LNCAP (cell line): Measurements from ENCODE around the gene OR4K14.

Experiments
- TF ChIP-seq, protein P1 (sequence below): fragments of 450-650 bp; IDR thresholded peaks from 2 replicates; pipeline ENCODE4 v1.5.1; 2017; ENCODE audit warnings: mild to moderate bottlenecking

OR4K14 gene, protein sequence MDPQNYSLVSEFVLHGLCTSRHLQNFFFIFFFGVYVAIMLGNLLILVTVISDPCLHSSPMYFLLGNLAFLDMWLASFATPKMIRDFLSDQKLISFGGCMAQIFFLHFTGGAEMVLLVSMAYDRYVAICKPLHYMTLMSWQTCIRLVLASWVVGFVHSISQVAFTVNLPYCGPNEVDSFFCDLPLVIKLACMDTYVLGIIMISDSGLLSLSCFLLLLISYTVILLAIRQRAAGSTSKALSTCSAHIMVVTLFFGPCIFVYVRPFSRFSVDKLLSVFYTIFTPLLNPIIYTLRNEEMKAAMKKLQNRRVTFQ

DNA sequence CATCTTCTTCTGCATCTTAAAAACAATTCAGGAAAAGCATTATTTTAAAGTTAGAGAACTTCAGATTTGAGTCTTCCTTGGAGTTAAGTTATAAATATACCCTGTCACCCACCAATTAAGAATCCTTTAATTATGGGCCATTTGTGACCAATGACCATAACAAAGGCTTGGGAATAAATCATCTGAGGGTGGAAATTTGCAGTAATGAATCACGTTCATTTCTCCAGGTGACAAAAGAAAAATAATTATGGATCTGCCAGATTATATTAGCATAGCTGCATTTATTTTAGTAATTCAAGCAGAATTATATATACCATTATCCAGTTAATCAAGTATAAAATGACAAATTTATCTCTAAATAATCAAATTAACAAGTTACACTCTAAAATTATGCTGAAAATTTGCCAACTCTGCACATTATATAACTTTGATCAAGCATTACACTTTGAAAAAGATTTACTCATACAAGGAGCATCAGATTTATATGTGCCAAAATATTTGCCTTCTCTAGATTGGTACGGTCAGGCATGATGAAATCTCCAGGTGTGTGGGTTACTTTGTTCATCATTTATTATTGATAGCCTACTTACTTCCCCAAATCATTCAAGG, at the start of gene OR4K14:
OR4K14 (minus strand) TSS at position 51 of the 609 bp plus-strand sequence. CDS start 4,114 bp downstream, outside the sequence.
- TF ChIP-seq, protein P1, sequence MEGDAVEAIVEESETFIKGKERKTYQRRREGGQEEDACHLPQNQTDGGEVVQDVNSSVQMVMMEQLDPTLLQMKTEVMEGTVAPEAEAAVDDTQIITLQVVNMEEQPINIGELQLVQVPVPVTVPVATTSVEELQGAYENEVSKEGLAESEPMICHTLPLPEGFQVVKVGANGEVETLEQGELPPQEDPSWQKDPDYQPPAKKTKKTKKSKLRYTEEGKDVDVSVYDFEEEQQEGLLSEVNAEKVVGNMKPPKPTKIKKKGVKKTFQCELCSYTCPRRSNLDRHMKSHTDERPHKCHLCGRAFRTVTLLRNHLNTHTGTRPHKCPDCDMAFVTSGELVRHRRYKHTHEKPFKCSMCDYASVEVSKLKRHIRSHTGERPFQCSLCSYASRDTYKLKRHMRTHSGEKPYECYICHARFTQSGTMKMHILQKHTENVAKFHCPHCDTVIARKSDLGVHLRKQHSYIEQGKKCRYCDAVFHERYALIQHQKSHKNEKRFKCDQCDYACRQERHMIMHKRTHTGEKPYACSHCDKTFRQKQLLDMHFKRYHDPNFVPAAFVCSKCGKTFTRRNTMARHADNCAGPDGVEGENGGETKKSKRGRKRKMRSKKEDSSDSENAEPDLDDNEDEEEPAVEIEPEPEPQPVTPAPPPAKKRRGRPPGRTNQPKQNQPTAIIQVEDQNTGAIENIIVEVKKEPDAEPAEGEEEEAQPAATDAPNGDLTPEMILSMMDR = no peak

DNA sequence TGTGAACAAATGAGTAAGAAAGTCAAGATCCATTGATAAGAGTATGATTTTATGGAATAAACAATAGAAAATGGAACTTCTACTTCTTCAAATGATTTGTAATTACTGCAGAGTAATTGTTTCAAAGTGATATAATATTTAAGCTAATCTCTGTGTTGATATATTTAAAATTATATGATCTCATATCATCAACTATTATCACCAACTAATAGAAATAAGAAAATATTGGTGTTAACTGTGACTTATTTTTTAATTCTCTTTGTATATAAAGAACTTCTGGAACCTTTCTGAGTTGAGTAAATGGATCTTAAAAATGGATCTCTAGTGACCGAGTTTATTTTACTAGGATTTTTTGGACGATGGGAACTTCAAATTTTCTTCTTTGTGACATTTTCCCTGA, 40.6 kb upstream of the OR4K14 start, which contains the start of gene OR4L1:
OR4L1 (plus strand) TSS at position 301 of the 400 bp plus-strand sequence; CDS start at position 301, 0 bp downstream.
- TF ChIP-seq, protein P1 = no peak

DNA sequence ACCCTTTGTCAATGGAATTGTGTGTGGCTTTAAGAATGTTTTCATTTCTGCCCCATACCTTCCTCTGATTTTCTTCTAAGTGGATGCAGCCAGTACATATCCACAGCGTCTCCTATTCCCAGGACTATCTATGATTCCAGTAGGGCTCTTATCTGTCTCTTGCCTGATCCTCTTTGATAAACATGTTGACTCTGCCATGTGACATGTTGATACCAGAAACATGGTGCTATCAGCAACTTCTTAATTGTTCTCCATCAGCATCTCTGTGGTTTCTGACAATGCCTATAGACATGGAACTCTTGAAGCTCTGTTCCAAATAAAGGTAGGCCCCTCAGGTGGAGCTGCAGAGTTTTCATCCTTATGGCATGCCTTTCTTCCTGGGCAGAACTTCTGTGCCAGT, 29.1 kb upstream of the OR4K14 start:
- TF ChIP-seq, protein P1 = no peak

DNA sequence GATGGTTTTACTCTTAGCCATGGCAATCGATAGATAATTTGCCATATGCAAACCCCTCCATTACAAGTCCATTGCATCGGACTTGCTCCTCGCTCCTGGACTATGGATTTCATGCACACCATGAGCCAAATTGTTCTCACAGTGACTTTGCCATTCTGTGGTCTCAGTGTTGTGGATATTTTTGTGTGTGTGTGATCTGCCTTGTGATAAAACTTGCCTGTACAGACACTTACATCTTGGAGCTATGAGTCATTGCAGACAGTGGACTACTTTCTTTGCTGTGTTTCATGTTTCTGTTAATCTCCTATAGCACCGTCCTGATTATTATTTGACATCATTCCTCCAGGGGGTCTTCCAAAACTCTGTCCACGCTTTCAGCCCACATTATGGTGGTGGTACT, 25.1 kb upstream of the OR4K14 start:
- TF ChIP-seq, protein P1 = no peak

DNA sequence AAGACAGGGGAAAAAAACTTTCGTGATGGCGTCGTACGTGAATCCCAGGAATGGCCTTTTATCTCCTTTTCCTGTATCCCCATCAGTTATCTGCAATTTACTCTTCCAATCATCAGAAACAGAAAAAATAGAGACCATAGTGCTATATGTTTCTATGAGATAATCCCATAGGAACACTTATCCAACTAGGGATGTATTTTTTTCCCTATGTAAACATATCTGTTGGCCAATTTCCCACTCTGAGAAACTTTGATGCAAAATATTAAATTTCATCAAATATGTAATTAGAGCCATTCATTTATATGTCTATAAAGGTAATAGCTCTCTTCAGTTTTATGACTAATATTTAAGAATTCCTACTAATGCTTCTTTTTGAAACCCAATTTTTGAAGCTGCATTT, 16.8 kb upstream of the OR4K14 start, which contains the start of gene OR4K13:
OR4K13 (minus strand) TSS at position 101 of the 400 bp plus-strand sequence. CDS start 1,280 bp downstream, outside the sequence.
- TF ChIP-seq, protein P1 = no peak

DNA sequence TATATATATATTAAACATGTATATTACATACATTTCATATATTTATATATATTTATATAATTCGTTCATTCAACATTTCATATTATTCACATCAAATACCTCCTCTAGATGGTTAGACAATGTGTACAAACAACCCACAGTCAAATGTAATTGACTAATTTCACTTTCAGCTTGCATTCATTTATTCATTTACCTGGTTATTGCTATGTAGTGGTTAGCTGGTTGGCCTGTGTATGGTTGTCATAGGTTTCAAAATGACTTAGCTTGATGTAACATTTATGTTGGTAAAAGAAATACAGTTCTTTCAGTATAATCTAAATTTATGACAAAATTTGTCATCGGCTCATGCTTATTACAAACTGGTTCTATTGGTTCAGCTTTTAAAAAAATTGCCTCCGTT, 16.3 kb upstream of the OR4K14 start:
- TF ChIP-seq, protein P1 = no peak

DNA sequence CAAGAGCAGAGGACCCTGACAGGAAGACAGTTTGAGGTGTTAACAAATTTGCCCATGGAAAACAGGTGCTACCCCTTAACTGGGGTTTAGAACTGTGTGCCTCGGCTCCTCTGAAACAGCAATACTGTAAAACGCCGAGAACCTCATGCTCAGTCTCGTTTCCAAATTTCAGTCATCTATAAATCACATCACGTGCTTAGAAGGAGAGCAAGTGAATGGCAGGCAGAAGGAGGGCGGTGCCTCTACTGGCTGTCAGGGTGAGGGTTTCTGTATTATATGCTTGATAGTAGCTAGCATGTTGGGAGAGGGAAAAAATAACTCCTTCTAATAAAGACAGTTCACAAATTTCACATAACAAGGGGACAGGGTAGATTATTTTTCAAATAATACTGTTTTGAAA, 12.0 kb upstream of the OR4K14 start:
- TF ChIP-seq, protein P1 = no peak
